SU-DHL-6 (cell line): Measurements from ENCODE around the gene UPB1.

Experiments
- EZH2phosphoT487 ChIP-seq: fragments of 200-600 bp; sonication (generic), shearing (Covaris generic); conservative IDR thresholded peaks from 2 replicates; pipeline ENCODE4 v1.6.1; 2018; ENCODE audit warnings: mild to moderate bottlenecking, antibody characterized with exemption, low read length, moderate library complexity, mixed read lengths
- TF ChIP-seq, protein P1 (sequence below): fragments of 200-600 bp; sonication (generic); IDR thresholded peaks from one replicate; pipeline ENCODE4 v1.5.1; 2017; ENCODE audit warnings: antibody characterized with exemption, mild to moderate bottlenecking, low read length, moderate library complexity; ENCODE audit not compliant: insufficient read depth, poor library complexity, severe bottlenecking

- TF ChIP-seq, protein P1, sequence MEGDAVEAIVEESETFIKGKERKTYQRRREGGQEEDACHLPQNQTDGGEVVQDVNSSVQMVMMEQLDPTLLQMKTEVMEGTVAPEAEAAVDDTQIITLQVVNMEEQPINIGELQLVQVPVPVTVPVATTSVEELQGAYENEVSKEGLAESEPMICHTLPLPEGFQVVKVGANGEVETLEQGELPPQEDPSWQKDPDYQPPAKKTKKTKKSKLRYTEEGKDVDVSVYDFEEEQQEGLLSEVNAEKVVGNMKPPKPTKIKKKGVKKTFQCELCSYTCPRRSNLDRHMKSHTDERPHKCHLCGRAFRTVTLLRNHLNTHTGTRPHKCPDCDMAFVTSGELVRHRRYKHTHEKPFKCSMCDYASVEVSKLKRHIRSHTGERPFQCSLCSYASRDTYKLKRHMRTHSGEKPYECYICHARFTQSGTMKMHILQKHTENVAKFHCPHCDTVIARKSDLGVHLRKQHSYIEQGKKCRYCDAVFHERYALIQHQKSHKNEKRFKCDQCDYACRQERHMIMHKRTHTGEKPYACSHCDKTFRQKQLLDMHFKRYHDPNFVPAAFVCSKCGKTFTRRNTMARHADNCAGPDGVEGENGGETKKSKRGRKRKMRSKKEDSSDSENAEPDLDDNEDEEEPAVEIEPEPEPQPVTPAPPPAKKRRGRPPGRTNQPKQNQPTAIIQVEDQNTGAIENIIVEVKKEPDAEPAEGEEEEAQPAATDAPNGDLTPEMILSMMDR: no peak
- no peak for TF ChIP-seq EZH2phosphoT487
Observed at GRCh38 chr22:24555165-24556039, 60.3 kb downstream of the UPB1 start, which contains the start of gene SNRPD3.
